ENCODE measurements around the gene IFNA14. TPM values are rescaled to one million over a fixed set of nuclear protein-coding genes. Genes with fewer than 3 reads are reported as not detected.
"Not testable (repeated sequence)": the region's sequence is repeated elsewhere in the genome, so short reads cannot be mapped to it uniquely, and the experiment has no call there.

IFNA14 gene
- total RNA-seq, 6 donors from 2014 or later: not detected

DNA sequence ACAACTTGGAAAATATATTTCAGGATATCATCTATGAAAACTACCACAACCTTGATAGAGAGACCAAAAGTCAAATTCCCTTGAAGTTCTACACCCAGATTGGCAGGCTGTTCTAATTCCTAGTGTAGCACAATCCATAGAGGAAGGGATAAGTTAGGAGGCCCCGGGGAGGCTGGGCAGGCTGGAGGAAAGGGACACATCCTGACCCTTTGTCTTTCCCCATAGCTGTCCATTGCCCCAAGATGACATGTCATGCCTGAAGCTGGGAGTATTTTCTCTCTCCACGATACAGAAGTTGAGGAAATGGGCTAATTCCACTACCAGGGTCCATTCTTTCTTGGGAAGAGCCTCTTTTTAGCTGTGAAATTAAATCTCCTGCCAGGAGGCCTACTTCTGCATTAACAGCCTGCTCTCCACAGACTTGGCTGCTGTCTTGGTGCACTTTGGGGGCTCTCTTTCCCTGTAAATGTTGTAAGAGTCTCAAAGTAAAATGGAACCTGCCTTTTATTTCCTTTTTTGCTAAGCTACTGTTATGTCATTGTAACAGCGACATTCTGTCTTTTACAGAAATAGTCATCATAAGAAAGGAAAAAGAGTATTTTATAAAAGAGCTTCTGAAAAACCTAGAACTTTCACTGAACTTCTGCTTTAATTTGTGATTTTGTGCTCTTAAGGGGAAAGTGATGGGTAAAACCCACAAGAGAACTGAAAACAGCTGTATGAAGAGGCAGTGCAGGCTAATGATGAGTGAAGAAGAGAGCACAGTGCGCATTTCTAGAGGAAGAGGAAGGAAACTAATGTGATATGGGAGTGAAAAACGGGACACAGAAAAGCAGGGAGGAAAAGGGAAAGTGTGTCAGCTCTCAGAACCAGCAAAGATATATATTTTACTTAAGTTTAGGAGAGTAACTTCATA, 26.1 kb downstream of the IFNA14 start:
- H3K27me3 ChIP-seq; H3K4me1 ChIP-seq; H3K27ac ChIP-seq; H3K9me3 ChIP-seq; ATAC-seq (ENCODE audit: low FRiP score in 2 of 2); H3K4me3 ChIP-seq; H3K36me3 ChIP-seq; DNase-seq: not testable (repeated sequence)
- 37 to 50% methylated on average over 5 of the region's 5 CpGs for WGBS, 2 donors

DNA sequence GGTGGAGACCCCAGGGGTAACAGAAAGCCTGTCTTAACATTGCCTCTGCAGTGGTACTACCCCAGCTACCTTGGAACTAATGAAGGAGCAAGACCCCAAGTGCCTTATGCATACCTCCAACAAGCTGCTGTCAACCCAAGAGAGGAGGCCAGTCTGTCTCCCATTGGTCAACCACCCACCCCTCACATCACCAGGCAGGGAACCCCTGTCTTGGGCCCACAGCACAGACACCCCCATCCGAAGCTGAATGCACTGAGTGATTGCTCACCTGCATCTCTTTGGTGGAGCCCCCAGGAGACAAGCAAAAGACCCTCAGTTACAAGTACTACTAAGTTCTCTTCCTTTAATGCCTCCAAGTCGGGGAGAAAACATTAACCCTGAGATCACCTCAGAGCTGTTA, 27.6 kb downstream of the IFNA14 start:
- ATAC-seq (ENCODE audit: low FRiP score in 2 of 2): not testable (repeated sequence)

DNA sequence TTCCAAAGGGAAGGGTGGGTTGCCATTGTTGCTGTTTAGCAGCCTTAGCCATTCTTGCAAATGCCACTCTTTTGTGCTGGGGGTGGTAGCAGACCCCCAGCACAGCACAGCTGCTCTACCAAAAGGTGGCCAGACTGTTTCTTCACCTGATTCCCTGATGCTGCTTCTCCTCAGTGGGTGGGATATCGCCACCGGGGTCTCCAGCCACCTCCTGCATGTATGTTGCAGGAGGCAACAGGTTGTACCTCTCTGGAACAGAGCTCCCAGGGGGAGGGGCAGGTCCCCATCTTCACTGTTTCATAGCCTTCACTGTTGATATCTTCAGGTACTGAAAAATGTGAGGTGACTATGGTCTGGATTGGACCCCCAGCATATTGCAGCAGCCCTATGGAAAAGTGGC, 29.0 kb downstream of the IFNA14 start:
- not testable (repeated sequence) for DNase-seq; ATAC-seq (ENCODE audit: low FRiP score in 2 of 2); H3K4me3 ChIP-seq; H3K36me3 ChIP-seq; H3K27me3 ChIP-seq; H3K27ac ChIP-seq; H3K9me3 ChIP-seq; H3K4me1 ChIP-seq
- 89 to 92% methylated on average over 2 of the region's 2 CpGs for WGBS, 2 donors

More for the DNA sequence above, 27.6 kb downstream of the IFNA14 start:
- 71 to 88% methylated on average over 1 to 2 of the region's 2 CpGs for WGBS, 2 donors
- H3K27me3 ChIP-seq, H3K27ac ChIP-seq, H3K4me1 ChIP-seq, H3K4me3 ChIP-seq, H3K9me3 ChIP-seq, H3K36me3 ChIP-seq, DNase-seq: not testable (repeated sequence)

DNA sequence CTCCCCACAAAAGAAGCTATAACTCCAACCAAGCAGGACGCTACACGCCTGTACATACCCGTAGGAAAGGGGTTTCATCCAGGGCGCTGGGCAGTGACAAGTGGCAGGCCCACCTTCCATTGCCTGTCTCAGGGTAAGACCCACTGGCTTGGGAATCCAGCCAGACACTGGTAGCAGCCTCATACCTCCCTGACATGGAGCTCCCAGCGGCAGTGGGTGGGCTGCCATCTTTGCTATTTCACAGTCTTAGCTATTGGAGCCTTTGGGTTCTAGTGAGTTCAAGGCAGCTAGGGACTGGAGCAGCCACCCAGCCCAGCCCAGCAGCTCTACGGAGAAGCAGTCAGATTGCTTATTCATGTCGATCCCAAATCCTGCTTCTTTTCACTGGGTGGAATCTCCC, 29.5 kb downstream of the IFNA14 start:
- Histone ChIP-seq H3K27ac (no peak overlapping the region), H3K27me3 (no peaks in the 10 kb centered on the region), H3K36me3 (no peaks in the 10 kb centered on the region), H3K4me3 (no peak overlapping the region), H3K9me3 (no peaks in the 10 kb centered on the region), H3K4me1 (no peaks in the 10 kb centered on the region)
- TF ChIP-seq POLR2A (IDR thresholded peaks at IDR 0.05): no peak
- ATAC-seq (ENCODE audit: low FRiP score in 2 of 2) (no peak), DNase-seq (no peak)
- WGBS, 2 donors: 95% methylated on average over 2 to 7 of the region's 7 CpGs

DNA sequence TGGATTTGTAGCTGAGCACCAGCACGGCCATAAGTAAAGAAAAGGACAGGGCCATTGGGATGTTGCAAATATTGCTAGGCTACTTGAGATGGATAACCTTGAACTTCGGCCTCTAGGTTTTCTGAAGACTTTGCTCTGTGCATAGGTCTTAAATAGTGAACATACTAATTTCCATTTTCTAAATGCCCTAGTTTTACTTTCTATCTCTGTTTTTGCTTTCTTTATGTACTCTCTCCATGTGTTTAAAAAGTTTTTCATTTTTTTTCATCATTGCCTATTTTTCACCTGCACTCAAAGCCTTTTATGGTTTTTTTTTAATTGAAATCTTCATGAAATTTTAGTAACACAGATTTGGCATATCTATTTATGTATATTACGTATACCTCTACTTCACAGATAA, 32.8 kb downstream of the IFNA14 start, which contains the start of gene IFNA10:
Gene IFNA10 (minus strand): TSS at position 101 of the 400 bp plus-strand sequence. CDS start 46 bp downstream, at position 55.
- H3K9me3 ChIP-seq; H3K36me3 ChIP-seq; H3K27me3 ChIP-seq; H3K4me1 ChIP-seq; ATAC-seq (ENCODE audit: low FRiP score in 2 of 2); H3K4me3 ChIP-seq; H3K27ac ChIP-seq; DNase-seq: not testable (repeated sequence)
- WGBS, 2 donors: 83 to 94% methylated on average over 3 of the region's 3 CpGs

DNA sequence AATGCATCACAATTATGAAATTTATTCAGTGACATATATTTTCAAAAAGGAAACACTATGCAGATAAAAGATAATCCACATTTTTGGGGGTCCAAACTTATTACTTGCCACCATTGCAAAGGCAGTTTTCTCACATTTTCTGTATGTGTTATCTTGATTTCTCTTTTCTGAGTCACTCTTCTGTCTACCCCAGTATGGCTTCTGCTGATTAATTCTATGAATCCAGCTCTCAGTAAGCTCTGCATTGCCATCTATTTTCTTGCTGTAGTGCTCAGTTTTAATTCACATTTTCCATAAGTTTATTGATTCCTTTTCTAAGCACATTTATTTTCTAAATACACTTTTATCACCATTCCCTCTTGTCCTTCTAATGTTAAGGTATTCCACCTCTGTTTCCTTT, 34.6 kb downstream of the IFNA14 start:
- Histone ChIP-seq H3K9me3 (no peaks in the 10 kb centered on the region), H3K4me1 (no peaks in the 10 kb centered on the region), H3K4me3 (no peak overlapping the region), H3K36me3 (no peaks in the 10 kb centered on the region), H3K27ac (no peak overlapping the region), H3K27me3 (no peaks in the 10 kb centered on the region)
- no peak for ATAC-seq (ENCODE audit: low FRiP score in 2 of 2)
- TF ChIP-seq, protein P1, sequence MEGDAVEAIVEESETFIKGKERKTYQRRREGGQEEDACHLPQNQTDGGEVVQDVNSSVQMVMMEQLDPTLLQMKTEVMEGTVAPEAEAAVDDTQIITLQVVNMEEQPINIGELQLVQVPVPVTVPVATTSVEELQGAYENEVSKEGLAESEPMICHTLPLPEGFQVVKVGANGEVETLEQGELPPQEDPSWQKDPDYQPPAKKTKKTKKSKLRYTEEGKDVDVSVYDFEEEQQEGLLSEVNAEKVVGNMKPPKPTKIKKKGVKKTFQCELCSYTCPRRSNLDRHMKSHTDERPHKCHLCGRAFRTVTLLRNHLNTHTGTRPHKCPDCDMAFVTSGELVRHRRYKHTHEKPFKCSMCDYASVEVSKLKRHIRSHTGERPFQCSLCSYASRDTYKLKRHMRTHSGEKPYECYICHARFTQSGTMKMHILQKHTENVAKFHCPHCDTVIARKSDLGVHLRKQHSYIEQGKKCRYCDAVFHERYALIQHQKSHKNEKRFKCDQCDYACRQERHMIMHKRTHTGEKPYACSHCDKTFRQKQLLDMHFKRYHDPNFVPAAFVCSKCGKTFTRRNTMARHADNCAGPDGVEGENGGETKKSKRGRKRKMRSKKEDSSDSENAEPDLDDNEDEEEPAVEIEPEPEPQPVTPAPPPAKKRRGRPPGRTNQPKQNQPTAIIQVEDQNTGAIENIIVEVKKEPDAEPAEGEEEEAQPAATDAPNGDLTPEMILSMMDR (IDR thresholded peaks at IDR 0.05): no peak
- TF ChIP-seq POLR2A (IDR thresholded peaks at IDR 0.05) (no peak), EP300 (IDR thresholded peaks at IDR 0.05) (no peak), POLR2AphosphoS5 (IDR thresholded peaks at IDR 0.05) (no peak)
- DNase-seq: no peak

DNA sequence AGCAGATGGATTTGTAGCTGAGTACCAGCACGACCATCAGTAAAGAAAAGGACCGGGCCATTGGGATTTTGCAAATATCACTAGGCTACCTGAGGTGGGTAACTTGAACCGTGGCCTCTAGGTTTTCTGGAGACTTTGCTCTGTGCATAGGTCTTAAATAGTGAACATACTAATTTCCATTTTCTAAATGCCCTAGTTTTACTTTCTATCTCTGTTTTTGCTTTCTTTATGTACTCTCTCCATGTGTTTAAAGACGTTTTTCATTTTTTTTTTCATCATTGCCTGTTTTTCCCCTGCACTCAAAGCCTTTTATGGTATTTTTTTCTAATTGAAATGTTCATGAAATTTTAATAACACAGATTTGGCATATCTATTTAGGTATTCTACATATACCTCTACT, 37.7 kb downstream of the IFNA14 start, which contains the start of gene IFNA7:
Gene IFNA7 (minus strand): TSS at position 101 of the 400 bp plus-strand sequence. CDS start 40 bp downstream, at position 61.
- H3K27me3 ChIP-seq; H3K36me3 ChIP-seq; ATAC-seq (ENCODE audit: low FRiP score in 2 of 2); H3K4me3 ChIP-seq; H3K4me1 ChIP-seq; DNase-seq; H3K27ac ChIP-seq; H3K9me3 ChIP-seq: not testable (repeated sequence)
- 72 to 77% methylated on average over 4 of the region's 4 CpGs for WGBS, 2 donors

All from upper lobe of left lung (tissue), 6 donors.